Caco-2 (cell line): Measurements from ENCODE around the gene COL17A1. TPM values are rescaled to one million over a fixed set of nuclear protein-coding genes. Genes with fewer than 3 reads are reported as not detected.

Source experiments
- BruUV-seq: library from RNA; stranded (reverse); fragments of 400-500 nt; replicated peaks from 2 replicates; lab custom pipeline; 2021; lab: Mats Ljungman, UMichigan
- CTCF ChIA-PET: fragments of 300-600 bp; sonication (Branson Sonifier 250); formaldehyde crosslinking; loops from one replicate; lab custom pipeline; 2022; ENCODE audit warnings: antibody characterized with exemption; lab: Charles Lee
- POLR2A ChIA-PET: fragments of 300-600 bp; sonication (Branson Sonifier 250); formaldehyde crosslinking; loops from one replicate; lab custom pipeline; 2022; ENCODE audit warnings: antibody characterized with exemption; lab: Charles Lee
- DNase-seq, 2 experiments: peaks; one replicate each; pipeline versions ENCODE4 v3.0.0 to v3.0.0-alpha.2; 2020 to 2022
- H3K27me3 ChIP-seq: replicated peaks from 2 replicates; pipeline ENCODE4 v1.6.0; 2011; ENCODE audit warnings: low read length; ENCODE audit not compliant: control insufficient read depth, insufficient read depth
- H3K36me3 ChIP-seq: 2 replicates; pipeline ENCODE4 v1.5.1; 2011; ENCODE audit warnings: low read length; ENCODE audit not compliant: control insufficient read depth, insufficient read depth
- H3K4me1 ChIP-seq: fragments of 250-450 bp; sonication (Bioruptor Pico); 2 replicates; pipeline ENCODE4 v1.5.1; 2020; ENCODE audit warnings: mild to moderate bottlenecking
- H3K4me3 ChIP-seq: 2 replicates; pipeline ENCODE4 v1.5.1; 2011; ENCODE audit warnings: low read depth, mild to moderate bottlenecking, control low read depth, low read length
- H3K9me3 ChIP-seq: fragments of 250-450 bp; sonication (Bioruptor Pico); 2 replicates; pipeline ENCODE4 v1.5.1; 2020; ENCODE audit warnings: mild to moderate bottlenecking, moderate library complexity
- H3K27ac Mint-ChIP-seq: one replicate; pipeline ENCODE4 v1.8.0; 2022; ENCODE audit warnings: mixed read lengths; ENCODE audit not compliant: unreplicated experiment
- H3K27me3 Mint-ChIP-seq: one replicate; pipeline ENCODE4 v1.8.0; 2022; ENCODE audit warnings: mixed read lengths; ENCODE audit not compliant: insufficient read depth, unreplicated experiment
- H3K36me3 Mint-ChIP-seq: one replicate; pipeline ENCODE4 v1.8.0; 2022; ENCODE audit warnings: mild to moderate bottlenecking, mixed read lengths; ENCODE audit not compliant: insufficient read depth, unreplicated experiment
- H3K4me1 Mint-ChIP-seq: one replicate; pipeline ENCODE4 v1.8.0; 2022; ENCODE audit warnings: low read depth, mixed read lengths; ENCODE audit not compliant: unreplicated experiment
- H3K4me3 Mint-ChIP-seq: one replicate; pipeline ENCODE4 v1.8.0; 2022; ENCODE audit warnings: mild to moderate bottlenecking, moderate library complexity, mixed read lengths; ENCODE audit not compliant: unreplicated experiment
- H3K9me3 Mint-ChIP-seq: one replicate; pipeline ENCODE4 v1.8.0; 2022; ENCODE audit warnings: mixed read lengths; ENCODE audit not compliant: unreplicated experiment
- CTCF ChIP-seq, 2 experiments: fragments of 200-600 bp in 1 of 2; IDR thresholded peaks; 1 replicate in 1 of 2; 2 replicates in 1 of 2; pipeline versions ENCODE4 v1.5.1 to v1.8.0; 2011 to 2022; ENCODE audit warnings: antibody characterized with exemption in 1 of 2, control low read depth in 1 of 2, inconsistent platforms in 1 of 2, low read depth in 1 of 2, low read length in 1 of 2, mild to moderate bottlenecking in 1 of 2, moderate library complexity in 1 of 2; ENCODE audit not compliant: insufficient read depth in 1 of 2, severe bottlenecking in 1 of 2, unreplicated experiment in 1 of 2
- intact Hi-C: fragments of 100-400 bp; cut with micrococcal nuclease; formaldehyde crosslinking; loops from one replicate; pipeline ENCODE4 v1.10.0; 2022; ENCODE audit not compliant: unreplicated experiment
- total RNA-seq: library from RNA; stranded (reverse); gene quantifications from 2 replicates; pipeline ENCODE4 v1.2.3, GENCODE V29; 2022

Gene COL17A1
- total RNA-seq, 1 experiment from 2014 or later: 0.45 TPM

- H3K4me1 Mint-ChIP-seq: no peaks in the 10 kb centered on the region
- peak within 1 kb of the TSS; percentile 79 for H3K4me3 Mint-ChIP-seq
- H3K27me3 Mint-ChIP-seq: no peaks in the 10 kb centered on the region
- Histone ChIP-seq H3K4me3 (peak within 1 kb of the TSS; percentile 92), H3K36me3 (no peaks in the 10 kb centered on the region; the same call in 1 of the 2 replicates), H3K4me1 (peaks cover 13% of the 10 kb centered on the region; the same call in 1 of the 2 replicates), H3K27me3 (no peaks in the 10 kb centered on the region), H3K9me3 (no peaks in the 10 kb centered on the region)
- H3K27ac Mint-ChIP-seq: peak within 1 kb of the TSS; percentile 96
- POLR2A ChIA-PET: interaction anchor here (0.5 to 1.8 kb wide), 4 partner anchors 12 to 499 kb away, joined by 3 to 11 read pairs (median 4); partner anchors contain the start of genes CFAP43 and GSTO2
- TF ChIP-seq CTCF (IDR thresholded peaks at IDR 0.05; ENCODE audit: insufficient read depth in 1 of 2, low read depth in 1 of 2, low read length in 1 of 2, severe bottlenecking in 1 of 2, unreplicated experiment in 1 of 2): peak; percentile 60 to 62
- CTCF ChIA-PET: interaction anchor here (0.7 to 2.4 kb wide), 12 partner anchors 9 to 409 kb away, joined by 3 to 14 read pairs (median 8); partner anchors contain the start of gene GSTO1
- BruUV-seq: no TSS peak
- peak; percentile 98 to 99 for DNase-seq
- intact Hi-C loops: loop anchor here (1.0 to 5.0 kb wide), 9 partner anchors 11 to 233 kb away; partner anchors contain the start of gene SLK
- H3K36me3 Mint-ChIP-seq: no peaks in the 10 kb centered on the region
- no peaks in the 10 kb centered on the region for H3K9me3 Mint-ChIP-seq
These were observed 36.0 kb upstream of the COL17A1 start, which contains the start of gene SFR1 for GRCh38 chr10:104121485-104122224. Gene SFR1 (plus strand): TSS chr10:104122171. CDS start chr10:104122184, 13 bp downstream.

GRCh38 chr10:104120903-104121484 is 35.3 kb upstream of the COL17A1 start:
- peak overlapping the region; percentile 79 for H3K4me3 Mint-ChIP-seq
- BruUV-seq: TSS peak; percentile 85
- H3K36me3 ChIP-seq: no peaks in the 10 kb centered on the region; the same call in 1 of the 2 replicates
- no peaks in the 10 kb centered on the region for H3K9me3 ChIP-seq
- intact Hi-C loops: loop anchor here (1.0 to 5.0 kb wide), 8 partner anchors 11 to 233 kb away; partner anchors contain the start of gene SLK
- peak; percentile 87 to 88 for DNase-seq
- peak overlapping the region; percentile 58 for H3K4me3 ChIP-seq
- no peaks in the 10 kb centered on the region for H3K27me3 ChIP-seq
- no peaks in the 10 kb centered on the region for H3K36me3 Mint-ChIP-seq
- H3K4me1 ChIP-seq: peaks cover 13% of the 10 kb centered on the region; the same call in 1 of the 2 replicates
- no peaks in the 10 kb centered on the region for H3K27me3 Mint-ChIP-seq
- no peaks in the 10 kb centered on the region for H3K4me1 Mint-ChIP-seq
- H3K27ac Mint-ChIP-seq: peak overlapping the region; percentile 96
- no peak for TF ChIP-seq CTCF (IDR thresholded peaks at IDR 0.05; ENCODE audit: insufficient read depth in 1 of 2, low read depth in 1 of 2, low read length in 1 of 2, severe bottlenecking in 1 of 2, unreplicated experiment in 1 of 2)
- no peaks in the 10 kb centered on the region for H3K9me3 Mint-ChIP-seq
- ChIA-PET POLR2A (interaction anchor here (0.6 to 1.8 kb wide), 8 partner anchors 70 to 748 kb away, joined by 3 to 12 read pairs (median 4); partner anchors contain the start of genes CFAP43, GSTO1 and GSTO2), CTCF (interaction anchor here (0.6 to 2.4 kb wide), 16 partner anchors 9 to 408 kb away, joined by 3 to 14 read pairs (median 6); partner anchors contain the start of gene GSTO1)

GRCh38 chr10:104120512-104120902 is 34.8 kb upstream of the COL17A1 start:
- H3K27me3 ChIP-seq: no peaks in the 10 kb centered on the region
- H3K4me1 Mint-ChIP-seq: no peaks in the 10 kb centered on the region
- DNase-seq: no peak
- CTCF ChIA-PET: interaction anchor here (0.6 to 2.4 kb wide), 11 partner anchors 8 to 406 kb away, joined by 3 to 14 read pairs (median 7); partner anchors contain the start of gene GSTO1
- no peak for TF ChIP-seq CTCF (IDR thresholded peaks at IDR 0.05; ENCODE audit: insufficient read depth in 1 of 2, low read depth in 1 of 2, low read length in 1 of 2, severe bottlenecking in 1 of 2, unreplicated experiment in 1 of 2)
- H3K4me3 Mint-ChIP-seq: peak overlapping the region; percentile 79
- intact Hi-C loops: loop anchor here (2.0 to 5.0 kb wide), 4 partner anchors 40 to 138 kb away; no protein-coding TSS in a partner anchor
- BruUV-seq: no TSS peak
- H3K9me3 ChIP-seq: no peaks in the 10 kb centered on the region
- no peaks in the 10 kb centered on the region for H3K36me3 Mint-ChIP-seq
- H3K4me3 ChIP-seq: peak overlapping the region; percentile 58
- no peaks in the 10 kb centered on the region for H3K27me3 Mint-ChIP-seq
- POLR2A ChIA-PET: interaction anchor here (0.6 to 1.8 kb wide), 7 partner anchors 70 to 748 kb away, joined by 3 to 12 read pairs (median 4); partner anchors contain the start of genes GSTO1 and GSTO2
- no peaks in the 10 kb centered on the region; the same call in 1 of the 2 replicates for H3K36me3 ChIP-seq
- H3K4me1 ChIP-seq: peaks cover 13% of the 10 kb centered on the region; the same call in 1 of the 2 replicates
- no peaks in the 10 kb centered on the region for H3K9me3 Mint-ChIP-seq
- peak overlapping the region; percentile 96 for H3K27ac Mint-ChIP-seq
